ENCODE results near the gene TBR1. TPM values are rescaled to one million over a fixed set of nuclear protein-coding genes. Genes with fewer than 3 reads are reported as not detected.

Gene TBR1
- total and polyA plus RNA-seq, 8 donors = 0.04 to 0.08 (median 0.07) TPM; not detected in 4

- H3K36me3 ChIP-seq = peaks cover 0 to 8% of the 10 kb centered on the region in 2 donors
- H3K9me3 ChIP-seq = no peaks in the 10 kb centered on the region
- H3K27ac ChIP-seq = no peak overlapping the region
- H3K27me3 ChIP-seq = no peaks in the 10 kb centered on the region
- intact Hi-C loops (cut with DNase I) = no loop called here
- ATAC-seq (no peak), DNase-seq (no peak)
- TF ChIP-seq CTCF (IDR thresholded peaks at IDR 0.05) = no peak
- H3K4me3 ChIP-seq = no peak overlapping the region
- H3K4me1 ChIP-seq = no peaks in the 10 kb centered on the region
These were observed 31.2 kb upstream of the TBR1 start for GRCh38 chr2:161384864-161385263.

- TF ChIP-seq CTCF (IDR thresholded peaks at IDR 0.05) = no peak
- intact Hi-C loops (cut with DNase I) = no loop called here
- no peaks in the 10 kb centered on the region for H3K27me3 ChIP-seq
- H3K36me3 ChIP-seq = peaks cover 0 to 14% of the 10 kb centered on the region in 2 donors
- no peak overlapping the region for H3K27ac ChIP-seq
- H3K4me3 ChIP-seq = no peak overlapping the region
- no peaks in the 10 kb centered on the region for H3K4me1 ChIP-seq
- no peaks in the 10 kb centered on the region for H3K9me3 ChIP-seq
- ATAC-seq = no peak
- no peak for DNase-seq
These were observed 29.8 kb upstream of the TBR1 start for GRCh38 chr2:161386228-161386824.

- no peak overlapping the region for H3K27ac ChIP-seq
- H3K9me3 ChIP-seq = no peaks in the 10 kb centered on the region
- intact Hi-C loops (cut with DNase I) = no loop called here
- TF ChIP-seq CTCF (IDR thresholded peaks at IDR 0.05) = no peak
- H3K4me3 ChIP-seq = no peak overlapping the region
- peaks cover 0 to 20% of the 10 kb centered on the region in 2 donors for H3K36me3 ChIP-seq
- H3K4me1 ChIP-seq = no peaks in the 10 kb centered on the region
- H3K27me3 ChIP-seq = no peaks in the 10 kb centered on the region
- no peak for DNase-seq
- no peak for ATAC-seq
These were observed 27.8 kb upstream of the TBR1 start for GRCh38 chr2:161388146-161388779.

GRCh38 chr2:161391737-161392506 is 24.2 kb upstream of the TBR1 start:
- Histone ChIP-seq H3K4me1 (no peaks in the 10 kb centered on the region), H3K4me3 (no peak overlapping the region), H3K36me3 (peaks cover 0 to 40% of the 10 kb centered on the region in 2 donors), H3K27ac (no peak overlapping the region), H3K9me3 (no peaks in the 10 kb centered on the region), H3K27me3 (no peaks in the 10 kb centered on the region)
- ATAC-seq (no peak), DNase-seq (no peak)
- no peak for TF ChIP-seq CTCF (IDR thresholded peaks at IDR 0.05)
- intact Hi-C loops (cut with DNase I) = no loop called here

- intact Hi-C loops (cut with DNase I) = no loop called here
- H3K4me1 ChIP-seq = no peaks in the 10 kb centered on the region
- no peak overlapping the region for H3K27ac ChIP-seq
- no peak overlapping the region for H3K4me3 ChIP-seq
- no peak for ATAC-seq
- peaks cover 0 to 72% of the 10 kb centered on the region in 2 donors for H3K36me3 ChIP-seq
- H3K27me3 ChIP-seq = no peaks in the 10 kb centered on the region
- no peak for DNase-seq
- no peaks in the 10 kb centered on the region for H3K9me3 ChIP-seq
- TF ChIP-seq CTCF (IDR thresholded peaks at IDR 0.05) = no peak
These were observed 16.0 kb upstream of the TBR1 start for GRCh38 chr2:161400076-161400475.

All from left lung (tissue), 10 donors.